ENCODE results near the gene CDH22. TPM values are rescaled to one million over a fixed set of nuclear protein-coding genes. Genes with fewer than 3 reads are reported as not detected.

Gene CDH22
- total and polyA plus RNA-seq, 2 donors (not counting 1 experiment from before 2014, with no cell fraction given), result not detected

- POLR2A ChIA-PET, result no interaction called here
- no peaks in the 10 kb centered on the region for H3K9me3 Mint-ChIP-seq (ENCODE audit: insufficient read depth)
- no peak overlapping the region for H3K27ac ChIP-seq (ENCODE audit: low read length in 2 of 2)
Measured at GRCh38 chr20:46317685-46318177, 9.4 kb upstream of the CDH22 start.

More at GRCh38 chr20:46317685-46318177, 9.4 kb upstream of the CDH22 start:
- intact Hi-C loops (cut with micrococcal nuclease), result no loop called here
- Mint-ChIP-seq H3K4me3 (no peak overlapping the region), H3K4me1 (peaks cover 2% of the 10 kb centered on the region), H3K27ac (no peak overlapping the region), H3K27me3 (peaks cover 80% of the 10 kb centered on the region)
- Histone ChIP-seq H2AFZ (ENCODE audit: insufficient read depth, low read depth, low read length, poor library complexity, severe bottlenecking) (no peak overlapping the region), H3K27me3 (replicated peaks in 1 of 4; ENCODE audit: control extremely low read depth in 1 of 4, control insufficient read depth in 3 of 4, insufficient read depth in 4 of 4, low read length in 3 of 4) (peaks cover 0 to 38% (median 19%) of the 10 kb centered on the region in 4 experiments), H4K20me1 (ENCODE audit: control insufficient read depth, insufficient read depth, low read length, poor library complexity, severe bottlenecking) (no peaks in the 10 kb centered on the region), H3K4me2 (replicated peaks; ENCODE audit: low read depth, low read length, poor library complexity, severe bottlenecking) (no peak overlapping the region), H3K4me3 (ENCODE audit: control extremely low read depth in 1 of 5, extremely low read depth in 1 of 5, insufficient read depth in 1 of 5, low read depth in 2 of 5, low read length in 4 of 5) (no peak overlapping the region), H3K79me2 (ENCODE audit: control insufficient read depth, insufficient read depth, low read length) (no peaks in the 10 kb centered on the region), H3K9ac (ENCODE audit: low read length) (no peak overlapping the region), H3K4me1 (ENCODE audit: control insufficient read depth in 2 of 2, insufficient read depth in 2 of 2, low read length in 2 of 2) (peaks cover 0 to 2% of the 10 kb centered on the region in 2 donors), H3K9me3 (ENCODE audit: control extremely low read depth in 1 of 3, control insufficient read depth in 2 of 3, insufficient read depth in 1 of 3, low read length in 2 of 3) (peaks cover 0 to 5% (median 0%) of the 10 kb centered on the region in 3 donors), H3K36me3 (replicated peaks in 1 of 2; ENCODE audit: control extremely low read depth in 1 of 2, control insufficient read depth in 1 of 2, extremely low read depth in 1 of 2, insufficient read depth in 2 of 2, low read length in 1 of 2) (no peaks in the 10 kb centered on the region)
- CTCF ChIA-PET, result no interaction called here
- no peak for ATAC-seq (ENCODE audit: low read depth)
- DNase-seq, result no peak
- whole genome bisulfite sequencing (ENCODE audit: insufficient coverage), result 96% methylated on average over 5 of the region's 7 CpGs
- no peak for TF ChIP-seq CTCF (IDR thresholded peaks at IDR 0.05)
- no peak for TF ChIP-seq EZH2 (IDR thresholded peaks at IDR 0.05; ENCODE audit: borderline replicate concordance, insufficient read depth, low read depth, low read length, poor library complexity, severe bottlenecking)
